Measurements from ENCODE around the gene ADRM1.

Gene ADRM1

DNA sequence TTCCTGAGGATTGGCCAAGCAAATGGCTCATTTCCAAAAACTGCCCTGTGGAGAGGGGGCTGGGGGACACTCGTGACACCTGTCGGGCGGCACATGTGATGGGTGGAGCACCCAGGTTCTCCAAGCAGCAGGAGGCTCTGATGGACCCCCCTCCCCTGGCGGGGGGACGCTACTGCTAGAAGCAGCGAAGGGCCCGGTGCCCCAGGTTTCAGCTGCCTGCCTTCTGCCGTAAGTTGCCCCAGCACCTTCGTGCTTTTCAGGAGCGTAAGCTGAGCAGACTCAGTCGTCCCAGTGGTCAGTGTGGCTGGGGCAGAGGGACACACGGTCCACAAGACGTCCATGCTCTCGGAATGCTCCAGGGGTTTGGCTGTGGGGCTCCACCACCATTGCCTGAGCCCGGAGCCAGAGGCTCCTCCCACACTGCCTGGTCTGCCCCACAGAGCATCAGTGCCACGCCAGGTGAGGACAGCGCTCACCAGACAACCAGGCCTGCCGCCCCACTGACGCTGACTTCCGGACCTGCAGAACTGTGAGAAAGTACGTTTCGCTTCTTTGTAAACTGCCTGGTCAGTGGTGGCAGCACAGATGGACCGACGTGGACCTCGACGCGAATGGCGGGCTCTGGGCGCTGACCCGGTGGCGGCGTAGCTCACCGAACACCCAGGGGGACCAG, 4.1 kb upstream of the ADRM1 start:
- DNase-seq: no peak

DNA sequence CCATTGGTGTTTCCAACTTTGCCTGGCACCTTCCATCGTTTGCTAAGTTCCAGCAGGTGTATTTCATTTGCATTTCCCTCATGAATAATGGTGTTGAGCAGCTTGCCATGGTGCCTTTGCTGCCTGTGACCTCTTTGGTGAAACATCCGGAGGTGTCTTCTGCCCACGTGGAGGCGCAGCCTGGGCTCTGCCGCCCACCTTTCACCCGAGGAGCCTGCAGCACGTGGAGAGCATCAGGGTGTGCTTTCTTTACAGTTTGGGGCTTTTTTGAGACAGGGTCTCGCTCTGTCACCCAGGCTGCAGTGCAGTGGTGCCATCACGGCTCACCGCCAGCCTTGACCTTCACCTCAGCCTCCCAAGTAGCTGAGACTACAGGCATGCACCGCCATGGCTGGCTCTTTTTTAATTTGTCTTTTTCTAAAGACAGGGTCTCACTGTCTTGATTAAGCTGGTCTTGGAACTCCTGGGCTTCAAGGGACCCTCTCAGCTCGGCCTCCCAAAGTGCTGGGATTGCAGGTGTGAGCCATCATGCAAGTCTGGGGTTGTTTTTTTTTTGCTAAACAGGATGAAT, 3.0 kb upstream of the ADRM1 start:
- no peak for DNase-seq

DNA sequence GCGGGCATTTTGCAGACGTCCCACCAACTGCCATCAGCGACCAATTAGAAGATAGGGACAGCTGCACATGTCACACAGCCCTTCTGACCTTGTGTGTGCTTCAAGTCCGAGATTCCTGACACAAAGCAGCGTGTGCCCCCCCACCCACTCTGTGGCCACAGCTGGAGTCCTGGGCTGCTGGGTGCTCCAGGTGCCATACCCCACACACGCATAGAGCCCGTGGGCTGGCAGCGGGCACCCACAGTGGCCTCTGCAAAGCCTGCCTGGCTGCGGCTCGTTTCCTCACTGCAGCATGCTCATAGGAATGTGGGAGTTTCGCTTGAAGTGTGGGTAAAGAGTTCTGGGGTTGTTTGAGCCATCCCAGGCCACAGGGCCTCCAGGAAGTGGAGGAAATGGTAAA, 2.5 kb upstream of the ADRM1 start:
- no peak for DNase-seq

DNA sequence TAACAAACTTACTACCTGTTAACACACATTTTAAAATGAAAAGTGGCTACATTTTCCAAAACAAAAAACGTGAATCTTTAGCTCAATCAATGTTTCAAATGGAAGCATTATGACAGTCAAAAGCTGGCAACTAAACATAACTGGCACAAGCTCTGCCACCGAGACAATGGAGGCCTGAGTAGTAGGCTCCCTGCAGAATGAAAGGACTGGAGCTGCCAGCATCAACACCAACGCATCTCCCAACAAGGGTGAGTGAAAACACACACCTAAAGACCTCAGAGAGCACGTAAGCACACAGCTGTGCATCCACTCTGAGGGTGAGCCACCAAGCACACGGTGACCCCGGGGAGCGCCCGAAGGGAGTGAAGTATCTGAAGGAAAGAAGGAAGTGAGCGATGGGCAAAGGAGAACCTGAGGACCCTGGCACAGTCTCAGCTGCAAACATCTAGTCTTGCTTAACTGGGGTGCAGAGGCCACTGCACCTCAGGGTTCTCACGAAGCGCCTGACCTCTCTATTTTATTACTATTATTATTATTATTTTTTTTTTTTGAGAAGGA, 1.6 kb upstream of the ADRM1 start:
- no peak for DNase-seq

DNA sequence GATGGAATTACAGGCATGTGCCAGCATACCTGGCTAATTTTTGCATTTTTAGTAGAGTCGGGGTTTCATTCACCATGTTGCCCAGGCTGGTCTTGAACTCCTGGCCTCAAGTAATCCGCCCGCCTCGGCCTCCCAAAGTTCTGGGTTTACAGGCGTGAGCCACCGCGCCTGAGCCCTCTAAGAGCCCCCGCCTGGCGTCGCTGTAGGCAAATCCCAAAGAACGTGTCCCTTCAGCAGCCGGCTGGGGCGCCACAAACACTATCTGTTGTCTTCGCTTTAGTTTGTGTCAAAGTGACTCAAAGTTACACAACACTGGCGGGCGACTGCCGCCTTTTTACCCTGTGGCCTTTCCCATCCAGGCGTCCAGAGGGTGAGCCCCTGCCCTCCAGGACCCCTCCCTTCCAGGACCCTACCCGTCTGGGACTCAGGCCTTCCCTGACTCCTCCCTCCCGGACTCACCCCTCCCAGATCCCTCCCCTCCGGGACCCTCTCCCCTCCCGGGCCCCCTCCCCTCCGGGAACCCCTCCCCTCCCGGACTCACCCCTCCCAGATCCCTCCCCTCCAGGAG, 940 bp upstream of the ADRM1 start:
- peak; percentile 78 for DNase-seq

DNA sequence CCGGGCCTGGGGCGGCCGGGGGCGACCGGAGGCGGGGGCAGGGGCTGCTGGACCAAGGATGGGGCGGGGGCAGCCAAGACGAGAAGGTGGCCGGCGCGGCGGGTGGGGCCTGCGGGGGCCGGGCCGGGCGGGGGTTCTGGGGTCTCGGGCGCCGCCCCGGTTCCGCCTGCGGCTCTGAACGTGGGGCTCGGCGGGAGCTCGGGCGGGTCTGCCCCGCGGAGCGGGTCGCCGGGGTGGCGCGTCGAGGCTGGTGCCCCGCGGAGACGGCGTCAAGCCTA, 204 bp downstream of the ADRM1 start:
- no peak for DNase-seq

DNA sequence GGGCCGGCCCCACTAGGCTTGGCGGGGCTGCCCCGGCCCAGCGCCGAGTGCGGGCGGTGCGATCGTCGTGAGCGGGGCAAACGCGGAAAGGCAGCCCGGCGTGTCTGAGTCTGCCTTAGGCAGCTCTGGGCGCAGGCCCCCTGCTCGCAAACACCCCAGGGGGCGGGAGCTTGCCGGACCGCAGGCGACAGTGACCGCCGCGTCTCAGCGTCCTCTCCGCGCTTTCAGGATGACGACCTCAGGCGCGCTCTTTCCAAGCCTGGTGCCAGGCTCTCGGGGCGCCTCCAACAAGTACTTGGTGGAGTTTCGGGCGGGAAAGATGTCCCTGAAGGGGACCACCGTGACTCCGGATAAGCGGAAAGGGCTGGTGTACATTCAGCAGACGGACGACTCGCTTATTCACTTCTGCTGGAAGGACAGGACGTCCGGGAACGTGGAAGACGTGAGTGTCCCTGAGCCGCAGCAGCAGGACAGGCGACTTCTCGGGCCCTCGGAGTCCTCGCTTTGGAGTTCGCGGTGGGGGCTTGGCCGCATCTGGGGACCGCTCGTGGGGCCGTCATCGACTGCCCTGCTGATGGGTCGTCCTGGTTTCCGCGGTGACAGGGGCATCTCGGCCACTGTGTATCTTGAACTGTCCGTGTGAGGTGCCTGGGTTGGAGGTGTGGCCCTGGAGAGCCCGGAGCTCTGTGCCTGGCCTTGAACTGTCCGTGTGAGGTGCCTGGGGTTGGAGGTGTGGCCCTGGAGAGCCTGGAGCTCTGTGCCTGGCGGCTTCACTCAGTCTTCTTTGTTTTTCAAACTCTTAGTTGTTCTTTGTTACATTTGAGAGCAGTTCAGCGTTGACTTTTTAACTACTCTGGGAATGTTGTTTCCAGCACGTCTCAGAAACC, 786 bp downstream of the ADRM1 start:
- DNase-seq: no peak

DNA sequence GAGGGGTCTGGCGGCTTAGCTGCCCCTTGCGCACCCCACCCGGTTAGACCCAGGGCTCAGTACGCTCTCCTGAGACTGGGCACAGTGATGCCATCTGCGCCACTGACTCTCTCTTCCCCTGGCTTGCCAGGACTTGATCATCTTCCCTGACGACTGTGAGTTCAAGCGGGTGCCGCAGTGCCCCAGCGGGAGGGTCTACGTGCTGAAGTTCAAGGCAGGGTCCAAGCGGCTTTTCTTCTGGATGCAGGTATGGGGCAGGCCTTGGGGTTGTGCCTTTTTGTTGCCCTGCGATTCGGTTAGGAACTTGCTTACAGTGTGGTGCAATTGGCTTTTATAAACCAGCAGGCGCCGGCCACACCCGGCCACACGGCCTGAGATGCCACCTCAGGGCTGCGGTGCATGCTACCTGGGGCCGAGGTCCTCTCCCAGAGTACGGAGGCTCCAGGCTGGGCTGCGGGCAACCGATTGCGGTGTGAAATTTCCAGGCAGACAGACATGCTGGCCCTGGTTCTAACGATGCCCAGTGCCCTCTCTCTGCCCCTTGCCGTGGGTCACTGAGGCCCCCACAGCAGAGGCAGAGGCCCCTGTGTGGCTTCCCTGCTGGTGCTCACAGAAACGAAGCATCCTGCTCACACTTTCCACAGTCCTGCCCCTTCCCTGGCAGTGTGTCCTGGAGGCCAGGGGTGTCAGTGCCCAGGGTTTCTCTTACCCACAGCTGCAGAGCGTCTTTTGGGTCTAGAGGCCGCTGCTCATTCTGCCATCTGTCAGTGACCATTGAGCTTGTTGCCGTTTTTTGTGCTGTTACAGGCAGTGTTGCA, 1.7 kb downstream of the ADRM1 start:
- DNase-seq: no peak

DNA sequence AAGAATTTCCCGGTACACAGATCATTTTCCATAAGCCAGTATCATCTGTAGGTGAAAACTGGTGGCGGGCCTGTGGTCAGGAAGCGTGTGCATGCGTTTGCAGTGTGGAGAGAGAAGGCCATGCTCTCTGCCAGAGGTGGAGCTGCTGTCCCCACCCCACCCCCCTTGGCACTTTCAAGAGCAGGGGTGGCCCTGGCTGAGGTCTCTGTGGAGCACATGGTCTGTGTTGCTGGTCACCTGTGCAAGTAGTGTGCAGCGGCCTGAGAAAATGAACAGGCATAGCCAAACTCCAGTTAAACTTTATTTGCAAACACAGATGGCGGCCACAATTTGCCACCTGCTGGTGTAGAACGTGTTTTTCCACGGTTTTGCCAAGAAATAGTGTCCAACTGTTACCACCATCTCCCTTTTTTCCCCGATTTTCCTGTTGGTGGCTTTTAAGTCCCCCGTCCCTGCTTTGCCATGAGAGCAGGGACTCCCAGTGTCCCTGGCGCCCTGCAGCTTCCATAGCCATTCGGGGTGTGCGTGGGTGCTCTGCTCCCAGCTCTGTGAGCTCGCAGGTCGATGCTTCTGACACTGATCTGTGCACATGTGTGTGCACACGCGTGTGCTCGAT, 2.5 kb downstream of the ADRM1 start:
- DNase-seq: no peak

DNA sequence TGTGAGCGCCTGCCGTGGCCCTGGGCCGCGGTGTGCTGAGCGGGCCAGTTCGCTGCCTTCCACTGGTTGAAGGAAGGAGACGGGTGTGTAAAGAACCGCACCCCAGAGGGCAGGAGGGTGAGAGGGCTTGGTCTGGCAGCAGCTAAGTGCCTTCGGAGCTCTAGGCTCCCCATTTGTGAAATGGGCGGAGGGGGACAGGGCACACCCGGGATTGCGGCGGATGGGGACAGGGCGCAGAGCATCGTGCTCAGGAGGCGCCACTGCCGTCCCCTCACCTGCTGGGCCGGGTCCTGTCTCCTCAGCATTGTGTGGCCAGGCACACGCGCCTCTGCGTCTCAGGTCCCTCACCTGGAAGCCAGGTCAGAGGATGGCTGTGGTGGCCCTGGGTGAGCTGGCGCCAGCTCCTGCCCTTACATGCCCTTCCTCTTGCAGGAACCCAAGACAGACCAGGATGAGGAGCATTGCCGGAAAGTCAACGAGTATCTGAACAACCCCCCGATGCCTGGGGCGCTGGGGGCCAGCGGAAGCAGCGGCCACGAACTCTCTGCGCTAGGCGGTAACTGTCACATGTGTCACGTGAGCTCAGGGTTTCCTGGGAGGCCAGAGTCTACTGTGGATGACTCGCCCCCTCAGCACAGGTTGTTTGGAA, 3.1 kb downstream of the ADRM1 start:
- no peak for DNase-seq

DNA sequence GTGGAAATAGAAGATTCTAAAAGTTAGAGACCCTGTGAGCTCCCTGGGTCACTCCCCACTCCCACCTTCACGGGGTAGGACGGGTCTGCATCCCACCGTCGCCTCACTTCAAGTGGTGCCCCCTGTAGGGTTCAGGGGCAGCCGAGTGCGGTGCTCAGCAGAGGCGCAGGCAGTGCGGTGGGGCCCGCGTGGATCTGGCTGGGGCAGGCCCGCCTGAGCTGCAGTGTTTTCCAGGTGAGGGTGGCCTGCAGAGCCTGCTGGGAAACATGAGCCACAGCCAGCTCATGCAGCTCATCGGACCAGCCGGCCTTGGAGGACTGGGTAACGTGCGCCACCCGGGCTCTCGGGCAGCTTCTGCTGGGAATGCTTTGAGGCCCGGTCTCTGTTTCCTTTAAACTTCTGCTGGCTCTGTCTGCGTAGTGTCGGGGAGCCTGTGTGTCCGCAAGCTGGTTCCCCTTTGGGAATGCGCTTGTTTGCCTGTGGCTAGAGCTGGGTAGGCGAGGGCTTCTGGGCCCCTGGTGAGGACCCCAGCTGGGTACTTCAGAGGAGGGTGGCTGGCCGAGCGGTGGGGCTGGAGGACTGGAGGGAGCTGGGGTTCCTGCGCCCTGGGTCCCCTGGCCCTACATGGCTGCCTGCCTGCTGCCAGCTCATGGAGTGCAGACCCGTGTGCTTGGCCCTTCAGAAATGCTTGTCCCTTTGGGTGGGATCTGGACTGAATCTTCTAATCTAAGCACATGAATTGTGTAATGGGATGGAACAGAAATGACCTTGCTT, 3.8 kb downstream of the ADRM1 start:
- no peak for DNase-seq

DNA sequence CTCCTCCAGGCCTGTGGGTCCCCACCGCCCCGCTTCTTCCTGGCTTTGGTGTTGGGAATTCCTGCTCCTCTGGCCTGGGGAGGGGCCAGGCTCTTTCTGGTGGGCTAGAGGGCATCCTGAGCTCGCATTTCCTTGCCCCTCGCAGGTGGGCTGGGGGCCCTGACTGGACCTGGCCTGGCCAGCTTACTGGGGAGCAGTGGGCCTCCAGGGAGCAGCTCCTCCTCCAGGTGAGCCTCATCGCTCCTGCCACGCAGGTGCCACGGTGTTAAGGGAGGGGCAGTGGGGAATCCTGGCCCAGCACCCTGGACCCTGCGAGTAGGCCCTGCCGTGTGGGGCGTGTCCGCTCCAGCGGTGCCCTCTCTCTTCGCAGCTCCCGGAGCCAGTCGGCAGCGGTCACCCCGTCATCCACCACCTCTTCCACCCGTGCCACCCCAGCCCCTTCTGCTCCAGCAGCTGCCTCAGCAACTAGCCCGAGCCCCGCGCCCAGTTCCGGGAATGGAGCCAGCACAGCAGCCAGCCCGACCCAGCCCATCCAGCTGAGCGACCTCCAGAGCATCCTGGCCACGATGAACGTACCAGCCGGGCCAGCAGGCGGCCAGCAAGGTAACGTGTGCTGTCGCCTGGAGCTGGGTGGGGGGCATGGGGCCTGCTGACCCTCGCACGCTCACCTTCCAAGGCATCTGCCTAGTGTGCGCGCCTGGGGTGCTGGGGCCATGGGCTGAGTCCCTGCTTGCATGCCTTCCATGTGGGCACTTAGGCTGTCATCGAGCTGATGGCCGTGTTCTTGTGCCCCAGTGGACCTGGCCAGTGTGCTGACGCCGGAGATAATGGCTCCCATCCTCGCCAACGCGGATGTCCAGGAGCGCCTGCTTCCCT, 4.7 kb downstream of the ADRM1 start:
- DNase-seq: no peak

DNA sequence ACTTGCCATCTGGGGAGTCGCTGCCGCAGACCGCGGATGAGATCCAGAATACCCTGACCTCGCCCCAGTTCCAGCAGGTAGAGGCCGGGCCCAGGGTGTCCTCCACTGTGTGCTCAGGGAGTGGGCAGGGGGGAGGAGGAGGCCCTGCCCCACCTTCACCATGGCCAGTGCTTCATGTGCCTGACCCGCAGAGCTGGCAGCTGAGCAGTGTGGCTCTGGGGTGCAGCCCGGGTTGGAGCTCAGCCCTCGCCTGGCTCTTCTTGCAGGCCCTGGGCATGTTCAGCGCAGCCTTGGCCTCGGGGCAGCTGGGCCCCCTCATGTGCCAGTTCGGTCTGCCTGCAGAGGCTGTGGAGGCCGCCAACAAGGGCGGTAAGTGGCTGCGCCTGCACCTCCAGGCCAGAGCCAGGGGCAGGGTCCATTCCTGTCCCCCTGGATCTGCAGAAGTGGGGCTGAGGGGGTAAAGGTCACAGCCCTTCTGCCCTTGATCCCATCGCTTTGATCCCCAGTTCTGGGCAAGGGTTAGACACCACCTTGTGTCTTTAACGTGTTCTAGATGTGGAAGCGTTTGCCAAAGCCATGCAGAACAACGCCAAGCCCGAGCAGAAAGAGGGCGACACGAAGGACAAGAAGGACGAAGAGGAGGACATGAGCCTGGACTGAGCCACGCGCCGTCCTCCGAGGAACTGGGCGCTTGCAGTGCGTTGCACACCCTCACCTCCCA, 5.5 kb downstream of the ADRM1 start:
- no peak for DNase-seq

DNA sequence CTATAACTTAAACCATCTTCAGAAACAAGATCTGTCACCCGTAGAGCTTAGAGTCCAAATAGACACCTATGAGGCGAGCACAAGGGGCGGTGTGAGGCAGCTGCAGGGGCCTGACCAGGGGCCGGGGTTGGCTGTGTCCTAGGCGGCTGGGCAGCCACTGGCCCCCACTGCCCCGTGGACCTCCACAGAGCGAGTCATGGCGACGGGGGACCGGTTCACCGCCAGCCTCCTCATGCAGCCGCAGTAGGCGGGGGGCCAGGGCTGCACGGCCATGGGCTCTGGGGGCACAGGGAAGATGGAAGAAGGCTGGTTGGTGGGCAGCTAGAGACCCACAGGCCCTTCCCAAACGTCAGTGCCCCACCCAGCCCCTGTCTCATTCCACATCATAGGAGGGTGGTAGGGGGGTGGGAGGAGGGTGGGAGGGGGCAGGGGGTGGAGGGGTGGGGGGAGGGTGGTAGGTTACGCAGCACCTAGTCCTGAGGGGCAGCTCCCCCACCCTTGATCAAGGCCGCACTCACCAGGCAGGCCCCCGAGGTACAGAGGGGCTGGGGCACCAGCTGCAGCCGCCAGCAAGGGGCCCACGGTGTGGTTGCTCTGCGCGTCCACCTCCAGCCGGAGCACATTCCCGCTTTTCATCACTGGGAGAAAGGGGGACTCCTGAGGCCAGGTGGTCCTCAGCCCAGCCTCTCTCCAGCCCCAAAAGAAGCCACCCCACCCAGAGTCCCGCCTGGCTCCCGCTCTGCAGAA, 6.6 kb downstream of the ADRM1 start:
- no peak for DNase-seq

DNA sequence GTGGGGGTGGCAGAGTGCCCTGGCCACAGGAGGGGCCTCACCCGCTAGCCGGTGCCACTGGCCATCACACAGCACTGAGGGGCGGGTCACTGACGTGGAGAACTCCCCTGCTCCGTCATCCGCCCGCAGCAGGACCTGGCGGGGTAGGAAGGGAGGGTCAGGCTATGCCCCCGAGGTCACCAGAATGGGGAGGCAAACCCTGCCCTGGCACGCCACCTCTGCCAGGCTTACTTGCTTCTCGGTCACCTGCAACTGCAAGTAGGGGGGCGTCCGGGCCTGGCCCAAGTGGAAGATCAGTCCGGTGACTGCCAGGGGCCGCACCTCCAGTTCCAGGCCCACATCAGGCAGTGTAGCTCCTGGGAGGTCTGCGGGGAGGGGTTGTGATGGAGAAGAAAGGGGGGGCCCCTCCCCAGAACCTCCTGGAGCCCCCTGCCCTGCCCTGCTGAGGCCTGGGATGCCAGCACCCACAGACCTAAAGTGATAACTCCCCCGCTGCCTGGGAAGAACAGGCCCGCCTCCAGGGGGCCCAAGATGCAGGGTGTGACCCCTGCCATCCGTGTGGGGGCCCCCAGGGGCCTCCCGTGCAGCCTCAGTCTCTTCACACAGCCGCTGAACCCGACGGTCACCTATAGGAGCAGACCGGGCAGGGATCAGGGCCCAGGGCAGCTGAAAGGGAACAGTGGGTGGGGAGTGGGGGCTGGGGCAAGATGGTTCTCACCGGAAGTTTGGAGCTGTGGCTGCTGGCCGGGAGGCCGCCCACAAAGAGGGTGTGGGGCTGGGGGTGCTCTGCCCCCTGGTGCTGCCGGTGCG, 7.4 kb downstream of the ADRM1 start:
- no peak for DNase-seq

DNA sequence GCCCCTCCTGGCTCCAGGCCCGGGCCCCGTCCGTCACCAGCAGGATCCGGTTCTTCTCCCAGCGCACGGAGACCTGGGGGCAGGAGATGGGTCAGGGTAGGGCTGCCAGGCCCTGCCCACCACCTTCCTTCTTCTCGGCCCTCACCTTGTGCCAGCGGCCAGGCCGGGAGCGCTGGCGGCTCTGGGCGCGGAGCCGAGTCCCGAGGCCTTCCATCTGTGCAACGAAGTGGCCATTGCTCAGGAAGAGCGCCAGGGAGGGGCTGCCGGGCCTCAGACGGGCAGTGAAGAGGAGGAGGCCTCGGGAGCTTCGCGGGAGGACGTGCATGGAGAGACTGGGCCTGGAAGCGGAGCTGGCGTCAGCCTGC, 7.9 kb downstream of the ADRM1 start:
- no peak for DNase-seq

DNA sequence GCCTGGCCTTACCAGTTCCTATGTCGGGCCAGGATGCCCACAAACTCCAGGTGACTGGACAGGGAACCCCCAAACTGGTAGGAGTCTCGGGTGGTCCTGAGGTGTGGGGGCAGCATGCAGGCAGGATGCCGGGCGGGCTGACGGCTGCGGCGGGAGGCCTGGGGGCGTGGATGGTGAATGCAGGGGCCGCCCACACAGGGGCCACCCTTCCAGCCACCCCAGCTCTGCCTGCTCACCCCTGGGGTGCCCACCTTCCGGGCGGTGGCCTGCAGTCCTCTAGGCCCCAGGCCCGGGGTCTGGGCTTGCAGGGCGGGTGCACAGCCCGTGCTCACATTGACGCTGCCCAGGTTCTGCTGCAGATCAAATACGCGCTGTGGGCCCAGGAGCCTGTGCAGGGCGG, 8.4 kb downstream of the ADRM1 start:
- no peak for DNase-seq
